Keratinocyte (primary cell): ENCODE measurements around the gene NLRC3. TPM values are rescaled to one million over a fixed set of nuclear protein-coding genes. Genes with fewer than 3 reads are reported as not detected.

Experiments
- DNase-seq: peaks from one replicate; pipeline ENCODE4 v3.0.0-alpha.2; 2011; ENCODE audit warnings: low read depth, missing footprints, low spot score
- FAIRE-seq: peaks from 2 replicates; lab custom pipeline; 2011; peaks lifted over from hg19 to GRCh38; lab: Jason Lieb, UNC
- H2AFZ ChIP-seq: 2 replicates; pipeline ENCODE4 v1.6.0; 2012; ENCODE audit warnings: low read length, control low read depth, inconsistent platforms; ENCODE audit not compliant: control insufficient read depth
- H3K27ac ChIP-seq: 2 replicates; pipeline ENCODE4 v1.5.1; 2011; ENCODE audit warnings: low read length; ENCODE audit not compliant: control insufficient read depth, insufficient read depth
- H3K27me3 ChIP-seq: 3 replicates; pipeline ENCODE4 v1.6.0; 2011; ENCODE audit warnings: low read length; ENCODE audit not compliant: control insufficient read depth, insufficient read depth; ENCODE audit errors: extremely low read depth
- H3K36me3 ChIP-seq, 2 experiments: 2 replicates in 1 of 2; 3 replicates in 1 of 2; pipeline ENCODE4 v1.5.1; 2011; ENCODE audit warnings: low read length in 2 of 2, mild to moderate bottlenecking in 1 of 2; ENCODE audit not compliant: control insufficient read depth in 2 of 2, insufficient read depth in 2 of 2; ENCODE audit errors: extremely low read depth in 1 of 2
- H3K4me1 ChIP-seq: 3 replicates; pipeline ENCODE4 v1.5.1; 2011; ENCODE audit warnings: low read length; ENCODE audit not compliant: control insufficient read depth, insufficient read depth; ENCODE audit errors: extremely low read depth
- H3K4me2 ChIP-seq: 3 replicates; pipeline ENCODE4 v1.6.0; 2011; ENCODE audit warnings: low read depth, low read length; ENCODE audit not compliant: control insufficient read depth, insufficient read depth; ENCODE audit errors: extremely low read depth
- H3K4me3 ChIP-seq, 3 experiments: fragments of 200-600 bp in 1 of 3; sonication (generic) in 1 of 3; 2 replicates in 2 of 3; 3 replicates in 1 of 3; pipeline ENCODE4 v1.5.1; 2011 to 2016; ENCODE audit warnings: low read length in 3 of 3, mild to moderate bottlenecking in 3 of 3, control low read depth in 2 of 3, inconsistent platforms in 1 of 3, low read depth in 1 of 3, mixed read lengths in 1 of 3, mixed run types in 1 of 3, moderate library complexity in 1 of 3; ENCODE audit not compliant: control insufficient read depth in 2 of 3, insufficient read depth in 2 of 3; ENCODE audit errors: extremely low read depth in 1 of 3
- H3K79me2 ChIP-seq: 2 replicates; pipeline ENCODE4 v1.6.0; 2012; ENCODE audit warnings: low read length; ENCODE audit not compliant: control insufficient read depth, insufficient read depth
- H3K9ac ChIP-seq: 3 replicates; pipeline ENCODE4 v1.6.0; 2011; ENCODE audit warnings: low read length; ENCODE audit not compliant: control insufficient read depth, insufficient read depth; ENCODE audit errors: extremely low read depth
- H3K9me1 ChIP-seq: 3 replicates; pipeline ENCODE4 v1.6.0; 2011; ENCODE audit warnings: low read length; ENCODE audit not compliant: control insufficient read depth, insufficient read depth; ENCODE audit errors: extremely low read depth
- H3K9me3 ChIP-seq: 2 replicates; pipeline ENCODE4 v1.5.1; 2012; ENCODE audit warnings: low read depth, low read length; ENCODE audit not compliant: control insufficient read depth
- H4K20me1 ChIP-seq: 3 replicates; pipeline ENCODE4 v1.6.0; 2011; ENCODE audit warnings: low read length; ENCODE audit not compliant: control insufficient read depth, insufficient read depth; ENCODE audit errors: extremely low read depth
- EZH2 ChIP-seq: IDR thresholded peaks from one replicate; pipeline ENCODE4 v1.6.1; 2012; ENCODE audit warnings: inconsistent platforms, mild to moderate bottlenecking, low read length, moderate library complexity
- dilution Hi-C: fragments of 300-500 bp; cut with MboI; formaldehyde crosslinking; loops from one replicate; pipeline ENCODE4 v1.7.0; 2020; ENCODE audit warnings: low sequenced_read_pairs; ENCODE audit not compliant: extremely low pct_ligation_motif_present
- polyA plus RNA-seq, 5 experiments: library from polyadenylated mRNA; depleted of rRNA in 3 of 5; stranded (reverse) in 3 of 5; stranded (forward) in 1 of 5; unstranded in 1 of 5; fragments of >200 nt; gene quantifications; 1 replicate in 1 of 5; 2 replicates in 3 of 5; 3 replicates in 1 of 5; pipeline versions ENCODE4 v1.2.1 to v1.2.3, GENCODE V29; 2011 to 2012; ENCODE audit warnings: missing spikeins in 2 of 5, low read depth in 1 of 5, low replicate concordance in 1 of 5
- TF ChIP-seq, protein P1 (sequence below), 3 experiments: IDR thresholded peaks in 1 of 3; conservative IDR thresholded peaks in 1 of 3; optimal IDR thresholded peaks in 1 of 3; 2 replicates in 2 of 3; 3 replicates in 1 of 3; pipeline versions ENCODE3 to v1.5.1; 2011; ENCODE audit warnings: low read length in 3 of 3, mild to moderate bottlenecking in 3 of 3, moderate library complexity in 2 of 3, control low read depth in 1 of 3, inconsistent platforms in 1 of 3; ENCODE audit not compliant: insufficient read depth in 2 of 3; ENCODE audit errors: extremely low read depth in 1 of 3

The NLRC3 gene
- polyA plus RNA-seq, 1 donor (not counting 4 experiments of a cell fraction or from before 2014, with no cell fraction given): not detected

DNA sequence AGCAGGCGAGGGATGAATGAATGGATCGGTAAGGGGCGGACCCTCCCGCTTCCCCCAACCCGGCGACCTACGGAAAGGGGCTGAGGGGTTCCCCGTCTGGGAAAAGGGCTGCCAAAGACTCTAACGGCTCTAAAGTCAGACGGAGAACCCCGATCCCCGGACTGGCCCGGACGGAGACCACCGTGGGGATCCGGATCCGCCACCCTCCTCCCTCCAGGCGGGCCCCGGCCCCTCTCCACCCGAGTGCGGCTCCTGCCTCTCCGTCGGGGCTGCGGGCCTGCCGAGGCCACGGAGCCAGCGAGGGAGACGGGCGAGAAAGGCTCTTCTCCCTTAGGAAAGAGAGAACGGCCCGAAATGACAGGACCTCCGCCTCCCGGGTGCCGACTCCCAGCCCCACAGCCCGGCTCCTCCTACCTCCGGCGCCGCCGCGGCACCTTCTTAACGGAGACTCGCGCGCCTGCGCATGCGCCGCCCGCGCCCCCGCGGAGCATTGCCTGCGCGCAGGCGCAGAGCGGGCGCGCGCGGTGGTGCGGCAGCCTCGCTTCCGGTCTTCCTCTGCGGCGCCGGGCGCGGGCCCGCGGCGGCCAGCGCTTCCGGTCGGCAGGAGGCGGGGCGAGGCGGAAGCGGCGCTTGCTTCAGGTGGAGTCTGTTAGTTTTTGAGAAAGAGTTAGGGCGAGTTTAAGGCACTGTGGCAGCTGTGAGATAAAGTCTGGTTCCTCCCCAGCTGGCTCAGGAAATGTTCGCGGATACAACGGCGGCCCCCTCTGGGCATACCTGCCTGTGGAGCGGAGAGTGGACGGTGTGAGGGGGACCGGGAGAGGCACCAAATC lies 34.2 kb upstream of the NLRC3 start, which contains the start of gene SLX4:
Gene SLX4 (minus strand): TSS at position 461 of the 830 bp plus-strand sequence. CDS start 2,642 bp downstream, outside the sequence.
- Histone ChIP-seq H3K4me2 (peak within 1 kb of the TSS; percentile 98), H4K20me1 (no peaks in the 10 kb centered on the region), H3K79me2 (peaks cover 43% of the 10 kb centered on the region), H3K9me1 (peaks cover 3% of the 10 kb centered on the region), H3K9ac (peak within 1 kb of the TSS; percentile 86), H3K9me3 (no peaks in the 10 kb centered on the region), H3K36me3 (peaks cover 6% of the 10 kb centered on the region in 2 experiments), H3K27ac (peak within 1 kb of the TSS; percentile 51), H3K4me1 (peaks cover 13% of the 10 kb centered on the region), H3K27me3 (no peaks in the 10 kb centered on the region), H3K4me3 (peak within 1 kb of the TSS; percentile 93 to 97 (median 94)), H2AFZ (peak within 1 kb of the TSS; percentile 88)
- DNase-seq (peak; percentile 66), FAIRE-seq (no peak)
- TF ChIP-seq, protein P1, sequence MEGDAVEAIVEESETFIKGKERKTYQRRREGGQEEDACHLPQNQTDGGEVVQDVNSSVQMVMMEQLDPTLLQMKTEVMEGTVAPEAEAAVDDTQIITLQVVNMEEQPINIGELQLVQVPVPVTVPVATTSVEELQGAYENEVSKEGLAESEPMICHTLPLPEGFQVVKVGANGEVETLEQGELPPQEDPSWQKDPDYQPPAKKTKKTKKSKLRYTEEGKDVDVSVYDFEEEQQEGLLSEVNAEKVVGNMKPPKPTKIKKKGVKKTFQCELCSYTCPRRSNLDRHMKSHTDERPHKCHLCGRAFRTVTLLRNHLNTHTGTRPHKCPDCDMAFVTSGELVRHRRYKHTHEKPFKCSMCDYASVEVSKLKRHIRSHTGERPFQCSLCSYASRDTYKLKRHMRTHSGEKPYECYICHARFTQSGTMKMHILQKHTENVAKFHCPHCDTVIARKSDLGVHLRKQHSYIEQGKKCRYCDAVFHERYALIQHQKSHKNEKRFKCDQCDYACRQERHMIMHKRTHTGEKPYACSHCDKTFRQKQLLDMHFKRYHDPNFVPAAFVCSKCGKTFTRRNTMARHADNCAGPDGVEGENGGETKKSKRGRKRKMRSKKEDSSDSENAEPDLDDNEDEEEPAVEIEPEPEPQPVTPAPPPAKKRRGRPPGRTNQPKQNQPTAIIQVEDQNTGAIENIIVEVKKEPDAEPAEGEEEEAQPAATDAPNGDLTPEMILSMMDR (optimal IDR thresholded peaks at IDR 0.05 in 1 of 3, IDR thresholded peaks at IDR 0.05 in 1 of 3, conservative IDR thresholded peaks at IDR 0.05 in 1 of 3; ENCODE audit: extremely low read depth in 1 of 3, insufficient read depth in 2 of 3, low read length in 3 of 3): no peak
- dilution Hi-C loops: no loop called here

DNA sequence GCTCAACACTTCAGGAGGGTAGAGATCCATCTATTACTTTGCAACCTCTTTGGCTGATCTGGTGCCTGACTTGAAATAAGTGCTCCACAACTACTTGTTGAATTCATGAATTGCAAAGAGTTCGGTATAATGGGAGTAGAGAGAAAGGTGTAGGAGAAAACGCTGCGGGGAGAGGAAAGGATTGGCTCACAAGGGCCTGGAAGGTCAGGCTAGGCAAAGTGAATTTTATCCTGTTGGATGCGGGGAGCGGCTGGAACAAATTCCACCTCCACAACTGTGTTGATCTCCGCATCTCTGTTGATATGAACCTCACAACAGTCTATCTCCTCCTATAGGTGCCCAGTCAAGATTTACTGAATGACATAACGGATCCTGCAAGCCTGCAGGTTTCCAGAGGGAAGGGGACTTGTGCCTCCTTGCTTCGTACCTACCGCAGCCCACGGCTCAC lies 33.5 kb upstream of the NLRC3 start:
- Histone ChIP-seq H3K27me3 (no peaks in the 10 kb centered on the region), H3K4me1 (peaks cover 13% of the 10 kb centered on the region), H3K4me2 (peak overlapping the region; percentile 98), H3K9ac (peak overlapping the region; percentile 86), H3K9me1 (peaks cover 3% of the 10 kb centered on the region), H4K20me1 (no peaks in the 10 kb centered on the region), H3K36me3 (peaks cover 6 to 7% of the 10 kb centered on the region in 2 experiments), H3K27ac (peak overlapping the region; percentile 51), H3K9me3 (no peaks in the 10 kb centered on the region), H3K4me3 (peak overlapping the region; percentile 77 to 90 (median 82)), H3K79me2 (peaks cover 38% of the 10 kb centered on the region), H2AFZ (peak overlapping the region; percentile 88)
- FAIRE-seq (no peak), DNase-seq (no peak)
- TF ChIP-seq, protein P1 (optimal IDR thresholded peaks at IDR 0.05 in 1 of 3, IDR thresholded peaks at IDR 0.05 in 1 of 3, conservative IDR thresholded peaks at IDR 0.05 in 1 of 3; ENCODE audit: extremely low read depth in 1 of 3, insufficient read depth in 2 of 3, low read length in 3 of 3): no peak
- no peak for TF ChIP-seq EZH2
- dilution Hi-C loops: no loop called here
